GM11168 (cell line): ENCODE data around the gene DOK6.
"Not testable (repeated sequence)": the region's sequence is repeated elsewhere in the genome, so short reads cannot be mapped to it uniquely, and the experiment has no call there.

ENCODE experiments used
- in situ Hi-C: fragments of 300-500 bp; cut with MboI; formaldehyde crosslinking; loops from one replicate; pipeline ENCODE4 v1.12.0; 2022; ENCODE audit warnings: low sequenced_read_pairs; ENCODE audit not compliant: unreplicated experiment

Gene DOK6

GRCh38 chr18:69778680-69779079 is 378.0 kb downstream of the DOK6 start:
- in situ Hi-C loops = no loop called here

GRCh38 chr18:69780851-69781250 is 380.2 kb downstream of the DOK6 start:
- in situ Hi-C loops = no loop called here

GRCh38 chr18:69784815-69785214 is 384.1 kb downstream of the DOK6 start:
- in situ Hi-C loops = no loop called here

- in situ Hi-C loops = no loop called here
Measured at GRCh38 chr18:69785466-69785865, 384.8 kb downstream of the DOK6 start.

GRCh38 chr18:69786427-69786826 is 385.7 kb downstream of the DOK6 start:
- in situ Hi-C loops = no loop called here

- in situ Hi-C loops = no loop called here
Measured at GRCh38 chr18:69787825-69788547, 387.3 kb downstream of the DOK6 start.

- in situ Hi-C loops = no loop called here
Measured at GRCh38 chr18:69789794-69790193, 389.1 kb downstream of the DOK6 start.

GRCh38 chr18:69790649-69791048 is 390.0 kb downstream of the DOK6 start:
- in situ Hi-C loops = no loop called here

GRCh38 chr18:69795791-69796190 is 395.1 kb downstream of the DOK6 start:
- in situ Hi-C loops = no loop called here

- in situ Hi-C loops = no loop called here
Measured at GRCh38 chr18:69804776-69805501, 404.3 kb downstream of the DOK6 start.

- in situ Hi-C loops = no loop called here
Measured at GRCh38 chr18:69808399-69808798, 407.7 kb downstream of the DOK6 start.

- in situ Hi-C loops = no loop called here
Measured at GRCh38 chr18:69813559-69813958, 412.9 kb downstream of the DOK6 start.

- in situ Hi-C loops = no loop called here
Measured at GRCh38 chr18:69814861-69815385, 414.2 kb downstream of the DOK6 start.

- in situ Hi-C loops = no loop called here
Measured at GRCh38 chr18:69817335-69817940, 416.8 kb downstream of the DOK6 start.

GRCh38 chr18:69819460-69819859 is 418.8 kb downstream of the DOK6 start:
- in situ Hi-C loops = no loop called here

GRCh38 chr18:69820538-69820937 is 419.9 kb downstream of the DOK6 start:
- in situ Hi-C loops = no loop called here

- in situ Hi-C loops = no loop called here
Measured at GRCh38 chr18:69830189-69830588, 429.5 kb downstream of the DOK6 start.

GRCh38 chr18:69834980-69835379 is 434.3 kb downstream of the DOK6 start:
- in situ Hi-C loops = not testable (repeated sequence)

GRCh38 chr18:69838003-69838402 is 437.3 kb downstream of the DOK6 start:
- in situ Hi-C loops = no loop called here

GRCh38 chr18:69838620-69839411 is 438.1 kb downstream of the DOK6 start:
- in situ Hi-C loops = no loop called here
